Stimulated activated CD8-positive, alpha-beta memory T cell treated with anti-CD3 and anti-CD28 coated beads, Interleukin-7, amount 100 ng/mL, for 24 hours (primary cell): ENCODE measurements around the gene SLC12A2.

Source experiments
- DNase-seq: peaks from one replicate; pipeline ENCODE4 v3.0.0-alpha.2; 2020; ENCODE audit warnings: low read depth

Gene SLC12A2

GRCh38 chr5:128097781-128098180 lies 14.2 kb downstream of the SLC12A2 start:
- no peak for DNase-seq

- DNase-seq = no peak
Observed at GRCh38 chr5:128099944-128100343, 16.4 kb downstream of the SLC12A2 start.

DNA sequence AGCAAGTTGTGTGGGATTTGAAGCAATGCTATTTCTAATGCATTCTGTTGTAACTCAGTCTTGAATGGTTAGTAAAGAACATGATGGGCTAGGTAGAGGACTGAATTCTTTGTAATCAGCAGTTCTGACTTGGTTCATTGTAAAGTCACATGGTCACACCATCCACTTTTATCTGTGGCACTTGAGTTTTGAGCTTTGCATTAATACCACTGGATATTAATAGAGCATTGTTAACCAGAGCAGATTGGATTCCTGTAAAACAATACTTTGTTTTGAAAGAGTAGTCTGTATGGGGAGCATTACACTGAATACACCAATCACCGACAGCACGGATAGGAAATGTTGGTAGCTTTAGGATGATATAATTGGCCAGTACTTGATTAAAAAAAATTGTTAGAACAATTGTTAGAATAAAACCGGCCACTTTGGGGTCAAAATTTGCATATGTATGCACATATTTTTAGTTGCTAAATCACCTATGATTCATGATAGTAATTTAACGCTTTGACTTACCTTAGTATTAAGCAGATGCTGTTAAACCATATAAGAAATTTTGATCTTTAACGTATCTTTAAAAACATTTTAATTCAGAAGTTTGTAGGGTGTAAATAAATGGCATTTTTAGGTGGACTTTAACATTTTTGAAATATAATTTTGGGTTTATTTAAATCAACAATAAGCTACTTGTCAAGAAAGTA lies 17.4 kb downstream of the SLC12A2 start:
- no peak for DNase-seq

DNA sequence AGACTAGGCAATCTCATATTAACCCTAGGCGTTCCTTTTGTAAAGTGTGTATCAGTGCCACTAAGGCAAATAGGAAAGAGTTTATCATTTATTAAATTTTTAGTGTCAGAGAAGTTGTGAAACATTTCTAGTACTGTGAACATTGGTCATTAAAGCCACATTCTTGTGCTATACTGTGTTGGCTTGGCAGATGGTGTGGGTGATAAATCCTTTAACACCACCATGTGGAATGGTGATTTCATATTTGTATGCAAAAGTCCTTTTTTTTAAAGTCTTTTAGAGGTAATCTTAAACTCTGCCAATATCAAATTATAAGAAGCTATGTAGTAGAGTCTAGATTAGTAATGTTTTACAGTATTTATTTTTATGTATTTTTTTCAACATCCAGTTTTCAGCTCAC lies 18.1 kb downstream of the SLC12A2 start:
- no peak for DNase-seq

- DNase-seq = no peak
Observed at GRCh38 chr5:128105203-128105602, 21.6 kb downstream of the SLC12A2 start.

DNA sequence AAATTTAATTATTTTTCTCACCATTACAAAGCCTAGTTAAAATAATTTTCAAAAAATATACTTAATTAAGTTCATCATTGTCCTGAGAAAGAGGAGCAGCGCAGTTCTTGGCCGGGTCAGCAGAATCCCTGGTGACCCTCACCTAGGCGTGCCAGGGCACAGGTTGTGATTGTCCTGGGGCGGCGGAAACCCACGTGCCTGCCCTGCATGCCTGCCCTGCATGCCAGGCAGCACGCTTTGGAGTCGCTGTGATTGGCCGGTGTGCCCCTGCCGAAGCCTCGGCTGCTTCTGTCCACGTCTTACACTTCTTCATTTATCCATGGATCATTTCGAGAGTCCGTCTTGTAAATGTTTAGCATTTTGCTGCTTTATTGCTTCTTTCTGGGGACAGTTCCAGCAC lies 25.6 kb downstream of the SLC12A2 start:
- no peak for DNase-seq

DNA sequence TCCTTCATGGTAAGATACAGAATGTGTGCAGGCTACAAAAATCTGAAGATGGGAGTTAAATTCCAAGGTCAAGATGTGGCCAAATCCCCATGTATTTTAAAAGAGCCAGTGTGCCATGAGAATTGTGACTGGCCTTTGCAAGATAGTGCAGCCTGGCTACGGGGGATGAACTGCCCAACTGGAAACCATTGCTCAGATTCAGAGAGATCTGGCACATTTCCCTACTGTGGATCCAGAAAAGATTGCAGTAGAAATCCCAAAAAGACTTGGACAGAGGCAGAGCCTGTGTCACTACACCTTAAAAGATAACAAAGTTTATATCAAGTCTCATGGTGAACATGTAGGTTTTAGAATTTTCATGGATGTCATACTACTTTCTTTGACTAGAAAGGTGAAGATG lies 26.2 kb downstream of the SLC12A2 start:
- no peak for DNase-seq

GRCh38 chr5:128111818-128112448 lies 28.4 kb downstream of the SLC12A2 start:
- DNase-seq = no peak

DNA sequence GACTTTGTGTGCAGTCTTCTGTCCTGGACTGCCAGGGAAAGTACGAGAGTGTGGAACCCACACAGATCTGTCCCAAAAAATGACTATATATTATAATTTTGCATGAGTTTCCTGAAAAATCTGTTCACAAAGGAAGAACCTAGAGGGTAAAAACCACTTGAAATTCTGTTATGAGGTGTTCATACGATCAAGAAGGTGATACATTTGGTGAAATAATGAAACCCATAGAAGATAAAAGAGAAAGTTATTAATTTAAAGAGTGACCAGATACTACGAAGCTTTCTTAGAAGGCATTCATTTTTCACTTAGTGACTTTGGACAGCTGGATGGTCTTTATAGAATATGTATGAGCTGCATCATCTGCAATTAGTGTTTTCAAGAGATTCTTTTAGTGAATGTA lies 32.9 kb downstream of the SLC12A2 start:
- DNase-seq = no peak

GRCh38 chr5:128118214-128118613 lies 34.6 kb downstream of the SLC12A2 start:
- DNase-seq = no peak

DNA sequence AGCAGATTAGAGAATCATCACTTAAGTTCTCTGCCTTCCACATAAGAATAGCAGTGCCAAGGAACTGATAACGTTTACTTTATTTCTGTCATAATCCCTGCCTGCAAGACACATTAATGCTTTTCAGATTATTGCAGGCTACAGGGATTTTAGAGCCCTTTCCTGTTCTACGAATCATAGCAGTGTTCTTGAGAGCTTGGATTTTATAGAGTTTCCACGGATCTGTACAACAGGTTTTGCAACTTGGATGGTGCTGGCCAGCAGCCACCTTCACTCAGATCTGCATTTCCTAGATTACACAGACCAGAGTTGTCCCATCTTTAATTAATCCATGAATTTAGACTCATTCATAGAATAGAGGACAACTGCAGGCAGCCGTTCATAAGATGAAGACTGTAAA lies 38.1 kb downstream of the SLC12A2 start:
- DNase-seq = no peak

DNA sequence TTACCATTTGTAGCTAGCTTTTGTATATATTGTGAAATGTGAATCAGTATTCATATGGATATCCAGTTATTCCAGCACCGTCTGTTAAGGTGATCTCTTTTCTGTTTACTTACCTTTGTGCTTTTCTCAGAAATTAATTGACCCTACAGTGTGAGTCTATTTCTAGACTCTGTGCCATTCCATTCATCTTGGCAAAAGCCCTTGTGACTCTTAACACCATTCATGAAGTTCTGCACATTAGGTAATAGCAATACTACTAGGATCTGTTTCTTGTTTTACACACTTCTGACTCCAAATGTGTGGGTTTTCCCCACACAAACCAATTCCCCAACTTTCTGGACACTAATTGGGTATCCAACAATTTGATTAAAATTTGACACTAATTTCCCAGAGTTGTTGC lies 40.4 kb downstream of the SLC12A2 start:
- no peak for DNase-seq

- no peak for DNase-seq
Observed at GRCh38 chr5:128126241-128126640, 42.7 kb downstream of the SLC12A2 start.

DNA sequence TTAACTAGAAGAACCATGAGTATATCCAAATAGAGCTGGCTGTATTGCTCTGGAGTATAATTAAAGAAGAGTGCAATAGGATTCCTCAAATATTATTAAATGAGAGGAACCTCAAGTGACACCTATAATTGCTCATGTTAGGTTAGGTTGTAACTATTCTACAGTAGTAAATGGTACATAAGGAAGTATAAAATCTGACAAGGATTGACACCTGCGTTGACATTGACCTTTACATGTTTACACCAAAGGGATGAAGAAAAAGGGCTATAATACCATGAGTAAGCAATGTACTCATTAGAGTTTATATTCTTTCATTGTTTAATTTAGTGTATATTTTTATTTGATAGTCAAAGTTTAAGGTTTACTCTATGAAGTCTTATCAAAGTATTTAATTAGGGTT lies 48.9 kb downstream of the SLC12A2 start:
- DNase-seq = no peak

GRCh38 chr5:128135286-128135685 lies 51.7 kb downstream of the SLC12A2 start:
- DNase-seq = no peak

DNA sequence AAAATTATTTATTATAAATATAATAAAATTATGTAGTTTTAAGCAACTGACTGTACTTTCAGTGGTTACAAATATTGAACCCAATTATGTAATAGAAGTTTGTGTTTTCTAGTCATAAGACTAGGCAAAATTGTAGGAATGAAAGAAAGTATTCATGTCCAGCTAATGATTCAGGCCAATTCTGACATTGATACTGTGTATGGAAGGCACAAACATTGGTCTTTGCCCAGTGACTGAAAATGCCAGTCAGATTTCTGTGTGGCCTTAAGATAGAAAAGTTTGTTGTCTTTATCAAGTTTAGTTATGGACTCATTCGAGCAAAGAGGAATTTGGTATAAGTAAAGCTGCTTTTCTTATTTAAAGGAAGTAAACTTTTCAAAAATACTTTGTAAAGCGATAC lies 60.3 kb downstream of the SLC12A2 start:
- no peak for DNase-seq

DNA sequence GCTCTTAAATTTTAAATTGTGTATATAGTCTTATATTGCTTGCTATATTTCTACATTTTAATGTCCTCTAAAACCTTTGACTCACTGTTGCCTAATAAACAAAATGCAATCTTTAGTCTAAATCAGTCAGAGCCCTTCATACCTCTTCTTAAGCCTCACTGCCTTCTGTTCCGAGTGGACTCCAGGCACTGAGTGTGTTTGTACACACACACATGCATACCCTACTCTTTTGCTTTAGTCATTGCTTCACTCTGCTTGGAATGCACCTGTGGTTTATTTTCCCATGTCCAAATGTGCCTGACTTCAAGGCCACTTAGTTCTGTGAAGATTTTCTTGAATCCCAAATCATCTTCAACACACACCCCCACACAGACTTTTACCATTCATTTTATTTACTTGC lies 60.9 kb downstream of the SLC12A2 start:
- DNase-seq = no peak

DNA sequence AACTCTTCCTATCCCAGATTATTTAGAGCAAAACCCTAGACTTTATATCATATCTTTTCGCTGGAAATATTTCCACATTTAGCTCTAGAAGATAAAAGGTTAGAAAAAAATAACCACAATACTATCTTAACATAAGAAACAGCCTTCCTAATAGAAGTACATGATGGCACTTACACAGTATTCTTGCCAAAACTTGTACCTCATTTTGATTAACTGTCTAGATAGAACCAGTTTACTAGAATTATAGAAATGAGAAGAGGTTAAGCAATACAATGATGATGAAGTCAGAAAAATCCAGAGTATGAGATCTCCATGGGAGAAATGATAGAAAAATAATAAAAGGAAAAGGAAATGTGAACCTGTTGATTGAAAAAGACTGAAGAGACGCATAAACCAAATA lies 63.1 kb downstream of the SLC12A2 start:
- no peak for DNase-seq

GRCh38 chr5:128154943-128155342 lies 71.4 kb downstream of the SLC12A2 start:
- DNase-seq = no peak

GRCh38 chr5:128155776-128156175 lies 72.2 kb downstream of the SLC12A2 start:
- DNase-seq = no peak

DNA sequence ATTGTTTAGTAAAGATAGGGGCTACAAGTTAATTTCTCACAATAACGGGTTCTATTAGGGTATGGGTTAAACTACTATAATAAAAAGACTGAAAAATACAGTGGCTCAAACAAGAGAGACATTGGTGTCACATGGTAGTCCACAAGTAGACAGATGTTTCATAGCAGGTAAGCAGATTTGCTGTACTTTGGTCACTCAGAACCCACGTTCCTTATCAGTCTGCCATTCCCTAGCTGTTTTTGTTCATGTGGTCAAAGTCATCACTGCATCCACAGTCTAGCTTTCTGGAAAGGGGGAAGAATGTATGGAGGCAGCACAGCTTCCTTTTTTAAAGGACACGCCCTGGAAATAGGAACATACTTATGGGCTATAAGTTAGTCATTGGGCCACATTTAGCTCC lies 73.0 kb downstream of the SLC12A2 start:
- DNase-seq = no peak

- DNase-seq = no peak
Observed at GRCh38 chr5:128158342-128158741, 74.8 kb downstream of the SLC12A2 start.

GRCh38 chr5:128163991-128164390 lies 80.4 kb downstream of the SLC12A2 start:
- DNase-seq = no peak

GRCh38 chr5:128169401-128170017 lies 85.9 kb downstream of the SLC12A2 start:
- no peak for DNase-seq
